ENCODE results near the gene GRK5. TPM values are rescaled to one million over a fixed set of nuclear protein-coding genes. Genes with fewer than 3 reads are reported as not detected.

Gene GRK5
- total RNA-seq, 1 experiment from 2014 or later: 58.2 TPM

GRCh38 chr10:119233123-119233820 is 25.9 kb downstream of the GRK5 start:
- CTCF ChIA-PET: no interaction called here
- no peak overlapping the region for H3K27ac ChIP-seq (ENCODE audit: low read depth, low read length, poor library complexity, severe bottlenecking)
- no TSS peak for BruUV-seq (replicated peaks)

DNA sequence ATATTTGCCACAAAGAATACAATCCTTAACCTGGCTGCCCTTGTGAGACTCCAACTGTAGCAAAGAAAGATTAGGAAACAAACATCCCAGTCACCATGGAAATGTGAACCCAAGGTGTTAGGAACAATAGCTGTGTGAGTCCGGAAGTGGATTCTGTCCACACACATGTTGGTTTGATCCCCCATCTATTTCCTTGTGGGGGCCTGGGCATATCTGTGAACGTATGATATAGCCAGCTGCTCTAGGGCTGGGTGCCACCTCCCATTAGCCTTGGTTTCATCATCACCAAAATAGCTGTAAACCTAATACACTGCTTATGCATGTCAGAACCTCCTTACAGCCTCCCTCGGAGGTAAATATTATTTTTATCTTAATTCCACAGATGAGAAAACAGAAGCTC is 26.4 kb downstream of the GRK5 start:
- Histone ChIP-seq H3K36me3 (ENCODE audit: insufficient read depth, low read length, poor library complexity, severe bottlenecking) (no peaks in the 10 kb centered on the region), H3K4me1 (ENCODE audit: insufficient read depth, low read length, poor library complexity, severe bottlenecking) (peaks cover 35% of the 10 kb centered on the region), H3K27me3 (replicated peaks; ENCODE audit: insufficient read depth, low read depth, low read length, poor library complexity) (no peaks in the 10 kb centered on the region), H3K4me3 (ENCODE audit: low read depth, low read length, poor library complexity, severe bottlenecking) (no peak overlapping the region), H3K9me3 (ENCODE audit: low read depth, low read length, poor library complexity, severe bottlenecking) (no peaks in the 10 kb centered on the region), H3K27ac (ENCODE audit: low read depth, low read length, poor library complexity, severe bottlenecking) (peak overlapping the region; percentile 4)
- ChIA-PET POLR2A (ENCODE audit: low non-redundant PET) (no interaction called here), CTCF (no interaction called here)
- BruUV-seq (replicated peaks): no TSS peak
- intact Hi-C loops (cut with micrococcal nuclease; ENCODE audit: unreplicated experiment): no loop called here
- no peak for TF ChIP-seq EZH2 (IDR thresholded peaks at IDR 0.05; ENCODE audit: borderline replicate concordance, low read depth, low read length, poor library complexity, severe bottlenecking)
- no peak for DNase-seq (ENCODE audit: low spot score)

More at GRCh38 chr10:119233123-119233820, 25.9 kb downstream of the GRK5 start:
- intact Hi-C loops (cut with micrococcal nuclease; ENCODE audit: unreplicated experiment): no loop called here
- H3K9me3 ChIP-seq (ENCODE audit: low read depth, low read length, poor library complexity, severe bottlenecking): no peaks in the 10 kb centered on the region
- POLR2A ChIA-PET (ENCODE audit: low non-redundant PET): no interaction called here
- H3K36me3 ChIP-seq (ENCODE audit: insufficient read depth, low read length, poor library complexity, severe bottlenecking): no peaks in the 10 kb centered on the region
- TF ChIP-seq, protein P1, sequence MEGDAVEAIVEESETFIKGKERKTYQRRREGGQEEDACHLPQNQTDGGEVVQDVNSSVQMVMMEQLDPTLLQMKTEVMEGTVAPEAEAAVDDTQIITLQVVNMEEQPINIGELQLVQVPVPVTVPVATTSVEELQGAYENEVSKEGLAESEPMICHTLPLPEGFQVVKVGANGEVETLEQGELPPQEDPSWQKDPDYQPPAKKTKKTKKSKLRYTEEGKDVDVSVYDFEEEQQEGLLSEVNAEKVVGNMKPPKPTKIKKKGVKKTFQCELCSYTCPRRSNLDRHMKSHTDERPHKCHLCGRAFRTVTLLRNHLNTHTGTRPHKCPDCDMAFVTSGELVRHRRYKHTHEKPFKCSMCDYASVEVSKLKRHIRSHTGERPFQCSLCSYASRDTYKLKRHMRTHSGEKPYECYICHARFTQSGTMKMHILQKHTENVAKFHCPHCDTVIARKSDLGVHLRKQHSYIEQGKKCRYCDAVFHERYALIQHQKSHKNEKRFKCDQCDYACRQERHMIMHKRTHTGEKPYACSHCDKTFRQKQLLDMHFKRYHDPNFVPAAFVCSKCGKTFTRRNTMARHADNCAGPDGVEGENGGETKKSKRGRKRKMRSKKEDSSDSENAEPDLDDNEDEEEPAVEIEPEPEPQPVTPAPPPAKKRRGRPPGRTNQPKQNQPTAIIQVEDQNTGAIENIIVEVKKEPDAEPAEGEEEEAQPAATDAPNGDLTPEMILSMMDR (conservative IDR thresholded peaks at IDR 0.05; ENCODE audit: low read depth, low read length): no peak
- no peak for TF ChIP-seq EZH2 (IDR thresholded peaks at IDR 0.05; ENCODE audit: borderline replicate concordance, low read depth, low read length, poor library complexity, severe bottlenecking)
- H3K4me3 ChIP-seq (ENCODE audit: low read depth, low read length, poor library complexity, severe bottlenecking): no peak overlapping the region
- peaks cover 30% of the 10 kb centered on the region for H3K4me1 ChIP-seq (ENCODE audit: insufficient read depth, low read length, poor library complexity, severe bottlenecking)
- no peak for DNase-seq (ENCODE audit: low spot score)
- no peaks in the 10 kb centered on the region for H3K27me3 ChIP-seq (replicated peaks; ENCODE audit: insufficient read depth, low read depth, low read length, poor library complexity)

DNA sequence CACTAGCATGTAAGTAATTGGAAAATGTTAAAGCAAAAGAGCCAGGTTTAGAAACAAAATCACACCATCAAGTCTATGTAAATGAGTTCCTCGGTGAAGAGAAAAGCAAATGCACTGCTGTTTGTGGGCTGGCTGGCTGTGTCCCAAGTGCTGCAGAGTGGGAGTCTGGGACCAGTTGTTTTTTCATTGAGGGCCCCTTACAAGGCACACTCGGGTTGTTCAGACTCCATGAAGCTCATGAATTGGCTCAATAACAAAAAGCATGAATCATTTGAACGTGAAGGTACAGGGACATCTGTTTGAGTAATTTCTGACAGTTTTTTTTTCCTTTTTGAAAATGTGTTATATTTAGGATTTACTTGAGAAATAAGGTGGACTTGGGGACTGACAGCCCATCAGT is 28.0 kb downstream of the GRK5 start:
- H3K36me3 ChIP-seq (ENCODE audit: insufficient read depth, low read length, poor library complexity, severe bottlenecking): no peaks in the 10 kb centered on the region
- no peaks in the 10 kb centered on the region for H3K27me3 ChIP-seq (replicated peaks; ENCODE audit: insufficient read depth, low read depth, low read length, poor library complexity)
- H3K4me1 ChIP-seq (ENCODE audit: insufficient read depth, low read length, poor library complexity, severe bottlenecking): peaks cover 36% of the 10 kb centered on the region
- intact Hi-C loops (cut with micrococcal nuclease; ENCODE audit: unreplicated experiment): no loop called here
- H3K4me3 ChIP-seq (ENCODE audit: low read depth, low read length, poor library complexity, severe bottlenecking): no peak overlapping the region
- POLR2A ChIA-PET (ENCODE audit: low non-redundant PET): no interaction called here
- TF ChIP-seq, protein P1 (conservative IDR thresholded peaks at IDR 0.05; ENCODE audit: low read depth, low read length): no peak
- no peak for TF ChIP-seq EZH2 (IDR thresholded peaks at IDR 0.05; ENCODE audit: borderline replicate concordance, low read depth, low read length, poor library complexity, severe bottlenecking)
- no TSS peak for BruUV-seq (replicated peaks)
- H3K27ac ChIP-seq (ENCODE audit: low read depth, low read length, poor library complexity, severe bottlenecking): peak overlapping the region; percentile 38
- DNase-seq (ENCODE audit: low spot score): peak; percentile 57
- H3K9me3 ChIP-seq (ENCODE audit: low read depth, low read length, poor library complexity, severe bottlenecking): no peaks in the 10 kb centered on the region
- CTCF ChIA-PET: no interaction called here
